ENCODE data around the gene TRIOBP. TPM values are rescaled to one million over a fixed set of nuclear protein-coding genes. Genes with fewer than 3 reads are reported as not detected.

The TRIOBP gene
- total and polyA plus RNA-seq, 8 donors: 57.4 to 84.9 (median 71.4) TPM

GRCh38 chr22:37751449-37752188 is 54.8 kb downstream of the TRIOBP start:
- DNase-seq (no peak), ATAC-seq (no peak)
- Histone ChIP-seq H3K36me3 (peaks cover 0 to 39% of the 10 kb centered on the region in 2 donors), H3K9me3 (no peaks in the 10 kb centered on the region), H3K27ac (peak overlapping the region; percentile 83 to 92), H3K4me1 (peaks cover 49 to 80% of the 10 kb centered on the region in 2 donors), H3K27me3 (no peaks in the 10 kb centered on the region), H3K4me3 (no peak overlapping the region)
- intact Hi-C loops (cut with DNase I): no loop called here
- no peak for TF ChIP-seq CTCF (IDR thresholded peaks at IDR 0.05)

GRCh38 chr22:37752189-37753087 is 55.6 kb downstream of the TRIOBP start:
- no peaks in the 10 kb centered on the region for H3K9me3 ChIP-seq
- peak overlapping the region; percentile 83 to 92 for H3K27ac ChIP-seq
- H3K4me1 ChIP-seq: peaks cover 49 to 73% of the 10 kb centered on the region in 2 donors
- peak in 3 of 4 donors; percentile 65 to 89 (median 88) for DNase-seq
- ATAC-seq: peak; percentile 83
- H3K4me3 ChIP-seq: no peak overlapping the region
- intact Hi-C loops (cut with DNase I): no loop called here
- H3K27me3 ChIP-seq: no peaks in the 10 kb centered on the region
- peak in 1 of 2 donors; percentile 49 for TF ChIP-seq CTCF (IDR thresholded peaks at IDR 0.05)
- peaks cover 0 to 47% of the 10 kb centered on the region in 2 donors for H3K36me3 ChIP-seq

GRCh38 chr22:37753746-37754145 is 56.9 kb downstream of the TRIOBP start:
- Histone ChIP-seq H3K9me3 (no peaks in the 10 kb centered on the region), H3K27me3 (no peaks in the 10 kb centered on the region), H3K4me1 (peaks cover 39 to 71% of the 10 kb centered on the region in 2 donors), H3K4me3 (no peak overlapping the region), H3K36me3 (peaks cover 3 to 60% of the 10 kb centered on the region in 2 donors), H3K27ac (peak overlapping the region; percentile 83 to 92)
- no peak for ATAC-seq
- no peak for TF ChIP-seq CTCF (IDR thresholded peaks at IDR 0.05)
- intact Hi-C loops (cut with DNase I): no loop called here
- no peak for DNase-seq

GRCh38 chr22:37757663-37758062 is 60.8 kb downstream of the TRIOBP start:
- peaks cover 3 to 99% of the 10 kb centered on the region in 2 donors for H3K36me3 ChIP-seq
- no peak overlapping the region for H3K4me3 ChIP-seq
- no peak for DNase-seq
- no peak for ATAC-seq
- no peaks in the 10 kb centered on the region for H3K27me3 ChIP-seq
- intact Hi-C loops (cut with DNase I): no loop called here
- H3K9me3 ChIP-seq: no peaks in the 10 kb centered on the region
- no peak for TF ChIP-seq CTCF (IDR thresholded peaks at IDR 0.05)
- H3K4me1 ChIP-seq: peaks cover 7 to 37% of the 10 kb centered on the region in 2 donors
- H3K27ac ChIP-seq: no peak overlapping the region

GRCh38 chr22:37758694-37759093 is 61.8 kb downstream of the TRIOBP start:
- Histone ChIP-seq H3K27me3 (no peaks in the 10 kb centered on the region), H3K27ac (no peak overlapping the region), H3K9me3 (no peaks in the 10 kb centered on the region), H3K4me1 (peaks cover 0 to 26% of the 10 kb centered on the region in 2 donors), H3K36me3 (peaks cover 3 to 100% of the 10 kb centered on the region in 2 donors), H3K4me3 (no peak overlapping the region)
- ATAC-seq: no peak
- no peak for TF ChIP-seq CTCF (IDR thresholded peaks at IDR 0.05)
- intact Hi-C loops (cut with DNase I): no loop called here
- DNase-seq: no peak
